ENCODE measurements around the gene CRB1. TPM values are rescaled to one million over a fixed set of nuclear protein-coding genes. Genes with fewer than 3 reads are reported as not detected.

Gene CRB1
- total and polyA plus RNA-seq, 9 of the 15 experiments (the other 6 are each of a cell fraction or from before 2014, with no cell fraction given) = 0.04 to 0.10 TPM; not detected in 7

DNA sequence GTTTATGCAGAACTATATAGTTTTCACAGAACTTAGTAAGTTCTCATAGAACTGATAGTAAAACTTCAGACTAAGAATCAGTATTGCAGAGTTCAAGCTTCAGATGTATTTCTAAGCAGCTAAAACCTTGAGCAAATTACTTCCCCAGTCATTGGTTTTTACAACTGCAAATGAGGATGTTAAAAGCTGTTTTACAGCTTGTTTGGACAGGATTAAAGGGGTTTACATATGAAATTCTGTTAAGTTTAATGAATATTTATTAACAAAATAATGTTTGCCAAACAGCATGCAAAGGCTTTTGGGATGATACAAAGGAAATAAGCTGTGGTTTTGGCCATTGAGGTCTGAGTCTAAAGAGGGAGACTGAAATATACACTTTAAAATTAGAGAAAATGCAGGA, 39.1 kb downstream of the CRB1 start:
- no peak for FAIRE-seq
- DNase-seq (ENCODE audit: extremely low read depth in 1 of 4, low spot score in 3 of 4) = no peak
- BruUV-seq (replicated peaks) = no TSS peak
- H3K9ac ChIP-seq (ENCODE audit: insufficient read depth in 1 of 2, low read depth in 2 of 2, low read length in 2 of 2) = no peak overlapping the region
- ATAC-seq = no peak
- intact Hi-C loops (cut with micrococcal nuclease) = no loop called here
- H3K4me2 ChIP-seq (ENCODE audit: insufficient read depth, low read length) = no peak overlapping the region
- no peaks in the 10 kb centered on the region for H3K9me3 ChIP-seq (replicated peaks; ENCODE audit: control insufficient read depth, insufficient read depth, low read depth, low read length)
- no peaks in the 10 kb centered on the region for H3K4me1 ChIP-seq (replicated peaks in 1 of 2; ENCODE audit: control insufficient read depth in 2 of 2, insufficient read depth in 2 of 2, low read length in 2 of 2)
- ChIA-PET CTCF (ENCODE audit: low intra/inter-chr PET ratio) (interaction anchor here (0.5 kb wide), 1 partner anchor 1738 kb away, joined by 3 read pairs; no protein-coding TSS in a partner anchor), POLR2A (interaction anchor here (0.6 kb wide), 1 partner anchor 8 kb away, joined by 4 read pairs; no protein-coding TSS in a partner anchor)
- no peaks in the 10 kb centered on the region for H3K9me1 ChIP-seq (ENCODE audit: control insufficient read depth, insufficient read depth, low read length)
- no peak overlapping the region for H3K4me3 ChIP-seq
- H3K27ac ChIP-seq (ENCODE audit: extremely low read depth, low read depth, low read length) = no peak overlapping the region
- no peak overlapping the region for H2AFZ ChIP-seq (ENCODE audit: low read depth, low read length)
- in situ Hi-C loops (cut with MboI) = no loop called here
- no peaks in the 10 kb centered on the region for H3K36me3 ChIP-seq (ENCODE audit: control insufficient read depth, insufficient read depth, low read length)
- TF ChIP-seq ZNF253 (CRISPR knock-in tag; conservative IDR thresholded peaks at IDR 0.05) = no peak
- TF ChIP-seq ZNF23 (CRISPR knock-in tag; IDR thresholded peaks at IDR 0.05) = no peak
- TF ChIP-seq MBD2 (IDR thresholded peaks at IDR 0.05; ENCODE audit: borderline replicate concordance, low read depth) = no peak
- TF ChIP-seq ZNF589 (CRISPR knock-in tag; IDR thresholded peaks at IDR 0.05; ENCODE audit: low read depth) = no peak
- no peaks in the 10 kb centered on the region for H3K27me3 ChIP-seq (ENCODE audit: control insufficient read depth in 2 of 2, insufficient read depth in 2 of 2, low read length in 2 of 2)
- no peaks in the 10 kb centered on the region for H3K79me2 ChIP-seq (ENCODE audit: control insufficient read depth, insufficient read depth, low read length)
- H4K20me1 ChIP-seq (replicated peaks; ENCODE audit: control insufficient read depth, insufficient read depth, low read length) = no peaks in the 10 kb centered on the region

DNA sequence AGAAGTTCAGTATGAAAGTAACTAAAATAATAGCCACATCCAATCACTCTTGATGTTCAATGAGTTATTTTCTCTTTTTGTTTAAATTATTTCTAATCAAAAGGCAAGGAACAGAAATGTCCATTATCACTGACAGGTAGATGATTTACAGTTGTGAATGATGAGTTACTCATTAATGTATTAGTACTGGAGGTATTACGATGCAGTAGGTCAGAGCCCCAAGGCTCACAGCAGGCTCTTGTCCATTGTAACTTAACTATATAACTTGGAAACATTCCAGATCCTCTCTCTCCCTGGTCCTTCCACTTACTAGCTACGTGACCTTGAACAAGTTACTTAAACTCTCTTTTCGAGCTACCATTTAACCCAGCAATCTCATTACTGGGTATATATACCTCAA, 39.5 kb downstream of the CRB1 start:
- no peaks in the 10 kb centered on the region for H3K9me3 ChIP-seq (replicated peaks; ENCODE audit: control insufficient read depth, insufficient read depth, low read depth, low read length)
- no TSS peak for BruUV-seq (replicated peaks)
- ChIA-PET POLR2A (interaction anchor here (0.6 kb wide), 1 partner anchor 7 kb away, joined by 4 read pairs; no protein-coding TSS in a partner anchor), CTCF (ENCODE audit: low intra/inter-chr PET ratio) (no interaction called here)
- ATAC-seq (no peak), DNase-seq (ENCODE audit: extremely low read depth in 1 of 4, low spot score in 3 of 4) (no peak), FAIRE-seq (no peak)
- no peaks in the 10 kb centered on the region for H3K27me3 ChIP-seq (ENCODE audit: control insufficient read depth in 2 of 2, insufficient read depth in 2 of 2, low read length in 2 of 2)
- H2AFZ ChIP-seq (ENCODE audit: low read depth, low read length) = no peak overlapping the region
- H3K4me2 ChIP-seq (ENCODE audit: insufficient read depth, low read length) = no peak overlapping the region
- H3K27ac ChIP-seq (ENCODE audit: extremely low read depth, low read depth, low read length) = no peak overlapping the region
- H3K9ac ChIP-seq (ENCODE audit: insufficient read depth in 1 of 2, low read depth in 2 of 2, low read length in 2 of 2) = no peak overlapping the region
- H3K9me1 ChIP-seq (ENCODE audit: control insufficient read depth, insufficient read depth, low read length) = no peaks in the 10 kb centered on the region
- H3K36me3 ChIP-seq (ENCODE audit: control insufficient read depth, insufficient read depth, low read length) = no peaks in the 10 kb centered on the region
- 2% methylated on average over 3 of the region's 3 CpGs for WGBS (ENCODE audit: insufficient coverage, low coverage, missing lambda C conversion rate)
- no peak overlapping the region for H3K4me3 ChIP-seq
- no peaks in the 10 kb centered on the region for H3K79me2 ChIP-seq (ENCODE audit: control insufficient read depth, insufficient read depth, low read length)
- in situ Hi-C loops (cut with MboI) = no loop called here
- intact Hi-C loops (cut with micrococcal nuclease) = no loop called here
- no peaks in the 10 kb centered on the region for H4K20me1 ChIP-seq (replicated peaks; ENCODE audit: control insufficient read depth, insufficient read depth, low read length)
- H3K4me1 ChIP-seq (replicated peaks in 1 of 2; ENCODE audit: control insufficient read depth in 2 of 2, insufficient read depth in 2 of 2, low read length in 2 of 2) = no peaks in the 10 kb centered on the region
- TF ChIP-seq STAT5A (IDR thresholded peaks at IDR 0.05; ENCODE audit: borderline replicate concordance, low read length) (no peak), MEIS2 (IDR thresholded peaks at IDR 0.05; ENCODE audit: partially characterized antibody) (peak; percentile 16)
